CD14-positive monocyte (primary cell): ENCODE results near the gene LTBP4. TPM values are rescaled to one million over a fixed set of nuclear protein-coding genes. Genes with fewer than 3 reads are reported as not detected.

Source experiments
- DNase-seq, 3 donors: peaks; one replicate each; pipeline ENCODE4 v3.0.0-alpha.2; 2011 to 2022
- H2AFZ ChIP-seq: 2 replicates; pipeline ENCODE4 v1.6.0; 2012; ENCODE audit warnings: mild to moderate bottlenecking, low read depth, low read length, inconsistent platforms; ENCODE audit not compliant: insufficient read depth, poor library complexity, severe bottlenecking
- H3K27ac ChIP-seq, 2 donors: 1 replicate in 1 of 2; 2 replicates in 1 of 2; pipeline ENCODE4 v1.5.1; 2012 to 2013; ENCODE audit warnings: low read length in 2 of 2, control low read depth in 1 of 2, inconsistent platforms in 1 of 2, low read depth in 1 of 2, mild to moderate bottlenecking in 1 of 2
- H3K27me3 ChIP-seq, 2 donors: one replicate each; pipeline versions ENCODE4 v1.6.0 to v1.6.1; 2011 to 2013; ENCODE audit warnings: low read length in 2 of 2; ENCODE audit not compliant: control insufficient read depth in 2 of 2, insufficient read depth in 2 of 2
- H3K36me3 ChIP-seq, 2 donors: replicated peaks in 1 of 2; 1 replicate in 1 of 2; 2 replicates in 1 of 2; pipeline versions ENCODE4 v1.5.1 to v1.6.1; 2012 to 2013; ENCODE audit warnings: low read length in 2 of 2, control low read depth in 1 of 2, inconsistent platforms in 1 of 2, mild to moderate bottlenecking in 1 of 2; ENCODE audit not compliant: insufficient read depth in 2 of 2, control insufficient read depth in 1 of 2
- H3K4me1 ChIP-seq, 2 donors: 1 replicate in 1 of 2; 2 replicates in 1 of 2; pipeline versions ENCODE4 v1.5.1 to v1.6.1; 2012 to 2013; ENCODE audit warnings: low read length in 2 of 2, control low read depth in 1 of 2, inconsistent platforms in 1 of 2, mild to moderate bottlenecking in 1 of 2, moderate library complexity in 1 of 2; ENCODE audit not compliant: insufficient read depth in 2 of 2, control insufficient read depth in 1 of 2
- H3K4me2 ChIP-seq: replicated peaks from 2 replicates; pipeline ENCODE3; 2012; ENCODE audit warnings: low read length, moderate library complexity, mild to moderate bottlenecking; ENCODE audit not compliant: poor library complexity, severe bottlenecking; ENCODE audit errors: extremely low read depth
- H3K4me3 ChIP-seq, 3 experiments: fragments of 200-600 bp in 1 of 3; sonication (generic) in 1 of 3; replicated peaks in 1 of 3; 1 replicate in 2 of 3; 2 replicates in 1 of 3; pipeline ENCODE4 v1.5.1; 2011 to 2013; ENCODE audit warnings: low read length in 3 of 3, mild to moderate bottlenecking in 3 of 3, control low read depth in 2 of 3, low read depth in 2 of 3, inconsistent platforms in 1 of 3, moderate library complexity in 1 of 3
- H3K79me2 ChIP-seq: 2 replicates; pipeline ENCODE4 v1.6.0; 2012; ENCODE audit warnings: mild to moderate bottlenecking, control low read depth, inconsistent platforms, low read length, moderate library complexity; ENCODE audit not compliant: insufficient read depth
- H3K9ac ChIP-seq: 2 replicates; pipeline ENCODE4 v1.6.0; 2017; ENCODE audit warnings: low read length, mild to moderate bottlenecking; ENCODE audit not compliant: insufficient read depth, poor library complexity, severe bottlenecking
- H3K9me3 ChIP-seq, 2 donors: replicated peaks in 1 of 2; 1 replicate in 1 of 2; 2 replicates in 1 of 2; pipeline versions ENCODE4 v1.5.1 to v1.6.1; 2012 to 2013; ENCODE audit warnings: low read length in 2 of 2, control low read depth in 1 of 2; ENCODE audit not compliant: control insufficient read depth in 1 of 2, insufficient read depth in 1 of 2
- H4K20me1 ChIP-seq: 2 replicates; pipeline ENCODE4 v1.6.0; 2012; ENCODE audit warnings: mild to moderate bottlenecking, low read length, control low read depth, moderate library complexity; ENCODE audit not compliant: insufficient read depth
- H3K27ac Mint-ChIP-seq, 7 donors: one replicate each; pipeline ENCODE4 v1.8.0; 2020; ENCODE audit warnings: mild to moderate bottlenecking in 7 of 7, mixed read lengths in 7 of 7, moderate library complexity in 6 of 7, inconsistent platforms in 2 of 7
- H3K27me3 Mint-ChIP-seq, 3 donors: one replicate each; pipeline ENCODE4 v1.8.0; 2021 to 2022; ENCODE audit warnings: low read depth in 3 of 3, mild to moderate bottlenecking in 3 of 3, mixed read lengths in 3 of 3, moderate library complexity in 3 of 3, inconsistent platforms in 1 of 3
- H3K36me3 Mint-ChIP-seq, 2 donors: one replicate each; pipeline ENCODE4 v1.8.0; 2020; ENCODE audit warnings: mixed read lengths in 2 of 2, inconsistent platforms in 1 of 2, mild to moderate bottlenecking in 1 of 2
- H3K4me1 Mint-ChIP-seq: one replicate; pipeline ENCODE4 v1.8.0; 2020; ENCODE audit warnings: mild to moderate bottlenecking, mixed read lengths
- H3K4me3 Mint-ChIP-seq, 2 donors: one replicate each; pipeline ENCODE4 v1.8.0; 2020; ENCODE audit warnings: mild to moderate bottlenecking in 2 of 2, mixed read lengths in 2 of 2, moderate library complexity in 1 of 2
- H3K9me3 Mint-ChIP-seq, 7 donors: one replicate each; pipeline ENCODE4 v1.8.0; 2020 to 2022; ENCODE audit warnings: mixed read lengths in 7 of 7, mild to moderate bottlenecking in 6 of 7, moderate library complexity in 6 of 7, inconsistent platforms in 2 of 7
- WGBS: methylation state at CpG from one replicate; pipeline ENCODE4 v1.1.5; 2013; ENCODE audit warnings: missing lambda C conversion rate; ENCODE audit not compliant: insufficient coverage; 5-methylcytosine and 5-hydroxymethylcytosine counted together
- intact Hi-C, 2 donors: fragments of 100-400 bp; cut with micrococcal nuclease; formaldehyde crosslinking; loops; one replicate each; pipeline versions ENCODE4 v1.15.0 to v1.15.1; 2023
- polyA plus RNA-seq, 3 donors: library from polyadenylated mRNA; depleted of rRNA in 1 of 3; unstranded in 2 of 3; stranded (reverse) in 1 of 3; fragments of 300-500 nt in 2 of 3; fragments of >200 nt in 1 of 3; fragmentation: Illumina TruSeq in 2 of 3; gene quantifications; 1 replicate in 2 of 3; 2 replicates in 1 of 3; pipeline ENCODE4 v1.2.3, GENCODE V29; 2012 to 2021
- TF ChIP-seq, protein P1 (sequence below): fragments of 200-600 bp; IDR thresholded peaks from one replicate; pipeline ENCODE4 v1.8.0; 2022; ENCODE audit warnings: antibody characterized with exemption, mild to moderate bottlenecking

The LTBP4 gene
- polyA plus RNA-seq, 3 donors, result 3.8 to 38.7 (median 8.0) TPM

DNA sequence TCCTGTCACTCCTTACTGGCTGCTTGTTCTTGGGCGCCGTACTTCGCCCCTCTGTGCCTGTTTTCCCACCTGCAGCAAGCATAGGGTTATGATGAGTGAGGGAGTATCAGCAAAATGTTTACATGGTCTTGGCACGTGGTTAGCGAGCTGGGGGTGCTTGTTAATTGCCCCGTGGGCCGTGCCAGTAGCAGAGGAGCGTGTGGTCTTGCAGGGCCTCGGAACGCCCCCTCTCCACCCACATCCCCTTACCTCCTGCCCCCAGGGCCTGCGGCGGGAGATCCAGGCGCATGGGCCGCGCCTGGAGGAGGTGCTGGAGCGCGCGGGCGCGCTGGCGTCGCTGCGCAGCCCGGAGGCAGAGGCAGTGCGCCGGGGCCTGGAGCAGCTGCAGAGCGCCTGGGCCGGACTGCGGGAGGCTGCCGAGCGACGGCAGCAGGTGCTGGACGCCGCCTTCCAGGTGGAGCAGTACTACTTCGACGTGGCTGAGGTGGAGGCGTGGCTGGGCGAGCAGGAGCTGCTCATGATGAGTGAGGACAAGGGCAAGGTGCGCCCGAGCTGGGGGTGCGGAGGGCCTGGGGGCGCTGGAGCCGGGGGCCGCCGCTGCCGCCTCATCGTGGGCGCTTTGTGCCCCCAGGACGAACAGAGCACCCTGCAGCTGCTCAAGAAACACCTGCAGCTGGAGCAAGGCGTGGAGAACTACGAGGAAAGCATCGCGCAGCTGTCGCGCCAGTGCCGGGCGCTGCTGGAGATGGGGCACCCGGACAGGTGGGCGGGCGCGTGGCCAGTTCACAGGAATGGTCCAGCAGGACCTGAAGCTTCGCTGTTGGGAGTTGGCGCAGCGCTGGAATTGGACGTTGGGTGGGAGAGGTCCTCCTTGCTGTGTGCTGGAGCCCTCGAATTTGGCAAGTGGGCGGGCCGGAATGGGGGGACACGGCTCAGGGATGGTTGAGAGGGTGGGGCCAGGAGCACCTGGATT, 47.0 kb upstream of the LTBP4 start:
- no peak overlapping the region for H2AFZ ChIP-seq
- peaks cover 19 to 47% of the 10 kb centered on the region in 2 donors for H3K27me3 ChIP-seq
- H3K4me1 ChIP-seq, result no peaks in the 10 kb centered on the region
- H3K4me3 Mint-ChIP-seq, result peak overlapping the region in 1 of 2 donors; percentile 78
- peaks cover 0 to 1% of the 10 kb centered on the region in 2 donors for H3K36me3 Mint-ChIP-seq
- H3K79me2 ChIP-seq, result no peaks in the 10 kb centered on the region
- peaks cover 0 to 5% (median 1%) of the 10 kb centered on the region in 7 donors for H3K9me3 Mint-ChIP-seq
- H3K27me3 Mint-ChIP-seq, result peaks cover 44 to 67% (median 66%) of the 10 kb centered on the region in 3 donors
- H3K27ac Mint-ChIP-seq, result no peak overlapping the region
- no peaks in the 10 kb centered on the region for H3K9me3 ChIP-seq
- DNase-seq, result no peak
- no peak overlapping the region for H3K4me2 ChIP-seq
- 13% methylated on average over 64 of the region's 69 CpGs for WGBS
- H3K36me3 ChIP-seq, result no peaks in the 10 kb centered on the region
- intact Hi-C loops, result no loop called here
- TF ChIP-seq, protein P1, sequence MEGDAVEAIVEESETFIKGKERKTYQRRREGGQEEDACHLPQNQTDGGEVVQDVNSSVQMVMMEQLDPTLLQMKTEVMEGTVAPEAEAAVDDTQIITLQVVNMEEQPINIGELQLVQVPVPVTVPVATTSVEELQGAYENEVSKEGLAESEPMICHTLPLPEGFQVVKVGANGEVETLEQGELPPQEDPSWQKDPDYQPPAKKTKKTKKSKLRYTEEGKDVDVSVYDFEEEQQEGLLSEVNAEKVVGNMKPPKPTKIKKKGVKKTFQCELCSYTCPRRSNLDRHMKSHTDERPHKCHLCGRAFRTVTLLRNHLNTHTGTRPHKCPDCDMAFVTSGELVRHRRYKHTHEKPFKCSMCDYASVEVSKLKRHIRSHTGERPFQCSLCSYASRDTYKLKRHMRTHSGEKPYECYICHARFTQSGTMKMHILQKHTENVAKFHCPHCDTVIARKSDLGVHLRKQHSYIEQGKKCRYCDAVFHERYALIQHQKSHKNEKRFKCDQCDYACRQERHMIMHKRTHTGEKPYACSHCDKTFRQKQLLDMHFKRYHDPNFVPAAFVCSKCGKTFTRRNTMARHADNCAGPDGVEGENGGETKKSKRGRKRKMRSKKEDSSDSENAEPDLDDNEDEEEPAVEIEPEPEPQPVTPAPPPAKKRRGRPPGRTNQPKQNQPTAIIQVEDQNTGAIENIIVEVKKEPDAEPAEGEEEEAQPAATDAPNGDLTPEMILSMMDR, result no peak
- H4K20me1 ChIP-seq, result no peaks in the 10 kb centered on the region
- no peak overlapping the region for H3K9ac ChIP-seq
- H3K4me3 ChIP-seq, result no peak overlapping the region
- H3K27ac ChIP-seq, result no peak overlapping the region
- H3K4me1 Mint-ChIP-seq, result peaks cover 2% of the 10 kb centered on the region

DNA sequence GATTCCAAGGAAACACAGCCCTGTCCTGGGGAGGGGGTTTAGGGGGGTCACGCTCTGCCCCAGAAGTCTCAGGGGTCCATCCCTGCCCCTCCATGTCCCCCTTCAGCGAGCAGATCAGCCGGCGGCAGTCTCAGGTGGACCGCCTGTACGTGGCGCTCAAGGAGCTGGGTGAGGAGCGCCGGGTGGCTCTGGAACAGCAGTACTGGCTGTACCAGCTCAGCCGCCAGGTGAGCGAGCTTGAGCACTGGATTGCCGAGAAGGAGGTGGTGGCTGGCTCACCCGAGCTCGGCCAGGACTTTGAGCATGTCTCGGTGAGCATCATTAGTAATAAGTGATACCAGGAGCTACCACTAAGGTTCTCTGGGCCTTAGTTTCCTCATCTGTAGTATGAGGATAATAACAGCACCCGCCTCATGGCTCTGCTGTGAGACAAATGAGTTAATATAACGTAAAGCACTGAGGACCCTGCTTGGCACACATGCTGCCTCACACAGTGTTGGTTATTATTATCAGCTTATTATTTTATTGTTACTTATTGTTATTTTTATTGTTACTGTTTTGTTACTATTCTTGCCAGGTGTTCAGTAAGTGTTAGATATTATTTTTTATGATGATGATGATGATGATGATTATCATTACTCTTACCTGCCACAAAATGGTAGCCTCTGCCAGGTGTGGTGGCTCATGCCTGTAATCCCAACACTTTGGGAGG, 45.0 kb upstream of the LTBP4 start:
- Histone ChIP-seq H3K9me3 (no peaks in the 10 kb centered on the region), H3K9ac (no peak overlapping the region), H4K20me1 (no peaks in the 10 kb centered on the region), H3K27ac (no peak overlapping the region), H3K79me2 (no peaks in the 10 kb centered on the region), H3K4me2 (no peak overlapping the region), H3K4me1 (no peaks in the 10 kb centered on the region), H3K27me3 (peaks cover 19 to 33% of the 10 kb centered on the region in 2 donors), H3K36me3 (no peaks in the 10 kb centered on the region), H2AFZ (no peak overlapping the region), H3K4me3 (no peak overlapping the region)
- H3K4me1 Mint-ChIP-seq, result no peaks in the 10 kb centered on the region
- intact Hi-C loops, result no loop called here
- no peak overlapping the region for H3K27ac Mint-ChIP-seq
- H3K36me3 Mint-ChIP-seq, result peaks cover 0 to 1% of the 10 kb centered on the region in 2 donors
- H3K27me3 Mint-ChIP-seq, result peaks cover 30 to 51% (median 50%) of the 10 kb centered on the region in 3 donors
- TF ChIP-seq, protein P1, result no peak
- peaks cover 0 to 5% (median 0%) of the 10 kb centered on the region in 7 donors for H3K9me3 Mint-ChIP-seq
- 89% methylated on average over 14 of the region's 17 CpGs for WGBS
- no peak overlapping the region for H3K4me3 Mint-ChIP-seq
- no peak for DNase-seq
